Right lobe of liver (tissue), 4 donors: ENCODE data around the gene FRMD4A.

Source experiments
- CTCF ChIP-seq, 4 donors: fragments of 200-600 bp in 3 of 4; fragments of 450-650 bp in 1 of 4; IDR thresholded peaks; one replicate each; pipeline versions ENCODE4 v1.5.1 to v1.8.0; 2016 to 2022; ENCODE audit warnings: antibody characterized with exemption in 4 of 4, mild to moderate bottlenecking in 2 of 4
- POLR2A ChIP-seq: fragments of 450-650 bp; IDR thresholded peaks from one replicate; pipeline ENCODE4 v1.6.1; 2017; ENCODE audit warnings: antibody characterized with exemption, mild to moderate bottlenecking
- donor health status: DM: no; HTN: no; CAD: no.
- donor health status: DM: no; HTN: no; CAD: no.
- donor health status: DM: no; HTN: yes; CAD: no.

- TF ChIP-seq CTCF (IDR thresholded peaks at IDR 0.05) = no peak
- TF ChIP-seq POLR2A = no peak
These were observed 199.3 kb downstream of the FRMD4A start for GRCh38 chr10:14131261-14131960.
